Activated CD4-positive, CD25-positive, alpha-beta regulatory T cell treated with anti-CD3 and anti-CD28 coated beads, Interleukin-2, amount 50 U/mL, for 24 hours (primary cell): ENCODE results near the gene ZNF831.

Experiments
- ATAC-seq, 2 donors: fragments of 150-1000 bp; cut with Tn5 transposase; one replicate each; pipeline ENCODE4 v1.10.0; 2021; ENCODE audit warnings: mild to moderate bottlenecking in 1 of 2, moderate library complexity in 1 of 2

Gene ZNF831

DNA sequence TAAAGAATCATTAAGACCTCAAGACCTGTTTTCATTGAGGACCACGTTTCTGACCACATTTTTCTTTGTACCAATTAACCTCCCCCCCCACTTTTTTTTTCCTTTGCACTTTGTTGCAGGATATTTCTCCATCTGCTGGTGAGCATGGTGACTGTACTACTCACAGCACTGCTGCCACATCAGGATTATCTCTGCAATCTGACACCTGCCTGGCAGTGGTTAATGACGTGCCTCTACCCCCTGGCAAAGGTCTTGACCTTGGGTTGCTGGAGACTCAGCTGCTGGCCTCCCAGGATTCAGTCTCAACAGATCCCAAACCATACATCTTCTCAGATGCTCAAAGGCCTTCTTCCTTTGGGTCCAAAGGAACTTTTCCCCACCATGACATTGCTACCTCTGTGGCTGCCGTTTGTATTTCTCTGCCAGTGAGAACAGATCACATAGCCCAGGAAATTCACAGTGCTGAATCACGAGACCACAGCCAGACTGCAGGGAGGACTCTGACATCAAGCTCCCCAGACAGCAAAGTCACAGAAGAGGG, 90.2 kb downstream of the ZNF831 start:
- ATAC-seq: peak; percentile 58 to 64

DNA sequence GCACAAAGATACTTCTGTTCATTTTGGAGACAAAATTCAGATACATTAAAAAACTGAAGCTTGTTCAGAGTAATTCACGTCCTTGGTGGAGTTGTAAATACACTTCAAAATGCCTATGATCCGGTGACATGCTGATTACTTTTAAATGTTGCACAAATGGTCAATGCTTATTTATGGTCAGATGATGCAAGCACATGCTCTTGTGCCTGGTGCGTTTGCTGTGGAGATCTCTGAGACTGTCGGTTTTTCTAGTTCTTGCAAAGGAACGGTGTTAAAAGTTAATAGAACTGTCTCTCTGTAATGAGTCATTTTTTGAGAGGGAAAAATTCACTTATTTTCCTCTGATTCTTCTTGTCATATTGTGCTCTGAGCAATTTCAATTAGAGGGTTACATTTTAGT, 91.6 kb downstream of the ZNF831 start:
- no peak for ATAC-seq

DNA sequence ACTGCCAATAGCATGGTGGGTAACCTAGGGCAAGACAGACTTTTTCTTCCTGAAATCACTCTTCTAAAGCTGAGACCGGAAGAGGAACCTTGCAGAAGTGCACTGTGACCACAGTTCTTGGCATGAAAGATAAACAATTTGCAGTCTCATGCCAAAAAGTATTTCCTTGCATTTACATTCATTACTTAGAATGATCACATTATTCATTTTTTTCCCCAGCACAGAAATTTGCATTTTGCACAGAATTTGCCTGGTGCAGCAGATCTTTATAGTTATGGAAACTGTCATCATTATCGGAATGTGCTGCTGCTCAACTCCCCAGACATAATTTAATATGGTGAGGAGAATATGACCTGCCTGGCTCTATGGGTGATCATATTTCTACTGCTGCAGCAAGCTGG, 94.6 kb downstream of the ZNF831 start:
- ATAC-seq: peak; percentile 23 to 56

DNA sequence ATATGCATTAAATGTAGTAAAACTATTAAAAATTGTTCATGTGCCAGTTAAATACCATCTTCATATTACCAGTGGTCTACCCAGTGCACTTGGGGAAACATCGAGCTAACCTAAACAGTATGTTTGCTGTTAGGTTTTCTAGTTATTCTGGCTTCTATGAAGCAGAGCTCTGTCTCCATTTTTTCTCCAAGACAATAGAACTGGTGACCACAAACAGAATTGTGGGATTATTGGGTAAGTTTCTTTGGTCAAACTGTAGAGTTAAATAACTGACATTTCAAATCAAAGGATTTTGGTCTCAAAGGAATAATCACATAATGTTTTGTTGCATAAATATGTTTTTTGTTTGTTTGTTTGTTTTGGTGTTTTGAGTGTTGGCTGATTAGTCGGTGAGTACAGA, 96.3 kb downstream of the ZNF831 start:
- no peak for ATAC-seq

DNA sequence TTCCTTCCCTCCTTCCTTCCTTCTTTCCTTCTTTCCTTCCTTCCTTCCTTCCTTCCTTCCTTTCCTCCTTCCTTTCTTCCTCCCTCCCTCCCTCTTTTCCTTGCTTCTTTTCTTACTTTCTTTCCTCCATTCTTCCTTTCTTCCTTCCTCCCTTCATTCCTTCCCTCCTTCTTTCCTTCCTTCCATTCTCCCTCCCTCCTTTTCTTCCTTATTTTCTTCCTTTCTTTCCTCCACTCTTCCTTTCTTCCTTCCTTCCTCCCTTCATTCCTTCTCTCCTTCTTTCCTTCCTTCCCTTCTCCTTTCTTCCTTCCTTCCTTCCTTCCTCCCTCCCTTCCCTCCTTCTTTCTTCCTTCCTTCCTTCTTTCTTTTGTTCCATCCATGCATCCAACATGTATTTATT, 101.7 kb downstream of the ZNF831 start:
- ATAC-seq: no peak

DNA sequence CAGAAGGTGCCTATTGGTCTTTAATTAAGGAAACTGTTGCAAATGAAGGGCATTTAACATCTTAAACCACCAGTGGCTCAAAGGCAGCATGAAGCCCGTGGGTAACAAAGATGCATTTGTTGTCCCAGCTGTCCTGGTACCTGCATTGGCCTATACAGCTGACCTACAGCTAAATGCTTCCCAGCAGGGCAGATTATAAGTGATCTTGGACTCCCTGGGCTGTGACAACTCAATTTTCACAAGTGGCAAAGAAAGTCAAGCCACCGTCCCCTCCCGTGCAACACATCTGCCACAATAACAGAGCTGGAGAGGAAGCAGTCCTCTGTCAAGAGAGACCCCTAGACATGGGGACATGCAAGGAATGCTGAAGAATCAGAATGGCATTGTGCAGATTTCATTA, 105.2 kb downstream of the ZNF831 start:
- no peak for ATAC-seq

DNA sequence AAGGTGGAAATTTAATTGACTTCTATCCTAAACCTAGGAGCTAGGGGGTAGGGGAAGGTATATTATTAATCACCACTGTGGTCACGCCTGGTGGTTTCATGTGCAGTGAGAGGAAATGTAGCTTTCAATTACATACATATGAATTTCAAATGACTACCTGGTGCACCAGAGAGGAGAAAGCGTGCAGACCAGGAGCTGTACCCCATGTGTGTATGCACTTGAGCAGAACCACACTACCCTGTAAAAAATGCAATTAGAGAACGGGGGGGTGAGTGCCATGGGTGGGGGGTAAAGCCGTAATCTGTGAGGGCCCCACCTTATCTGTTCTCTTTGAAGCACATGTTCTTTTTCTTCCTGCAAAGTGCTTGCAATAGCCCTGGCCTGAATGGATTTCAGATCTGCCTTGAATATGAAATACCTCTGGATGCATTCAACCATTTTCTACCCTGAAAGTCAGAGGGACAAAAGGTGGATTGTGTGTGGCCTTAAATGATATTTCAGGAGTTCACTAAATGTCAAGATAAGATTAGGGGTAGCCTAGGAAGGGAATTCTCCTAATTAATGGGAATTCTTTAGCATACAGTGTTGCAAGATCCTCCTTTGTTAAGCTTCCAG, 105.9 kb downstream of the ZNF831 start:
- no peak for ATAC-seq

DNA sequence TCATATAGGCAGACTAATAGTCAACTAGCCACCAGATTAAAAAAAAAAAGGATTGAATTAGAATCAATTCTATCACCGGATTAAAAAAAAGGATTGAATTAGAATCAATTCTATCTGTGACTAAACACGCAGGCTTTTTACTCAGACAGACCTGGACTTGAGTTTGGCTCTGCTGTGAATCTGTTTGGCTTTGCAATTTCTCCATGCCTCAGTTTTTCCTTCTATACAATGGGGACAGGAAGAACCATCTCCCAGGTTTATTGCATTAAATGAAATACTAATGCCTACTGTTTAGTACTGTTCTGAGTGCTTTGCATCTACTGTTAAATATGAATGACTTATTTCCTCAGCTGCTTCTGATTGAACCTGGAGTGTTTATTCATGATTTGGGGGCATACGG, 106.8 kb downstream of the ZNF831 start:
- no peak for ATAC-seq

DNA sequence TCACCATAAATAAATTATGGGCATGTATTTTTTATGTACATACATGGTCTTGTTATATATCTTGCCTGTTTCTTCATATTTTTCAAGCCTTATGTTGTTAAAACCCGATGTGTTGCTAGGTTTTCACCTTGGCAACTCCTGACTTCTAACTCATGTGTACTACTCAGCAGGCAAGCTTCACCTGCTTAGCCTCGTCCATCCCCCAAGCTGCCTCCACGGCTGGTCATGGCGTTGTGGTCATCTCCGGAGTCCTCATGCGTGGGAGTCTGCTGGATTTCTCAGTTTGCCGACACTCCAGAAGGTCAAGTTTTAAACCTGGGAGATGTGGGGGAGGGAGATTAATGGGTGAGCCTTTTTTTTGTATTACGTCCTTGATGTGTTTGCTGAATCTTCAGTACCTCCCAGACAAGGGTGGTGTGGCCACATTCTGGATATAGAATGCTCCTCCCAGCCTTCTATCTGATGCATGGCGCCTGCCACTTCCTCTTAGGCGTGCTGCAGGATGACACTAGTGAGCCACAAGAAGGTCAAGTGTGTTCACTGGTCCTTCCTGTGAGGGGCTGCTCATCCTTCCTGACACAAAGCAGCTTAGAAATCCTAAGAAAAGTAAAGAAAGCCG, 110.2 kb downstream of the ZNF831 start:
- no peak for ATAC-seq

DNA sequence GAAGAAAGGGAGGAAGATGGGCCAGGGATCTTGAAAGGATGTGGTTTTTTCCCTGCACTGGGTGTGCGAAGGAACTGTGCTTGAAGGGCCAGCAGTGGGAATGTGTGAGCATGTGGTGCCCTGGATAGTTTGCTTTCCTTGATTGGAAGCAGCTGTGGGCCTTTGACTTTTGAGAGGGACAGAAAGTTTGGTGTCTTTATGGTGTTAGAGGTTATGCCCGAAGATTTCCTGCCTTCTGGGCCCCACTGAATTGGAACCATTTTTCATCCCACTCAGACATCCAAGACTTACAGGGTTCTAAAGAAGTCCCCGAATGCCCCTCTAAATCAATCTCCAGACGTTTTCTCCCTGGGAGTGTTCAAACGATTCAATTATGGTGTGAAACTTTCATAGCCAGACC, 113.3 kb downstream of the ZNF831 start:
- no peak for ATAC-seq

DNA sequence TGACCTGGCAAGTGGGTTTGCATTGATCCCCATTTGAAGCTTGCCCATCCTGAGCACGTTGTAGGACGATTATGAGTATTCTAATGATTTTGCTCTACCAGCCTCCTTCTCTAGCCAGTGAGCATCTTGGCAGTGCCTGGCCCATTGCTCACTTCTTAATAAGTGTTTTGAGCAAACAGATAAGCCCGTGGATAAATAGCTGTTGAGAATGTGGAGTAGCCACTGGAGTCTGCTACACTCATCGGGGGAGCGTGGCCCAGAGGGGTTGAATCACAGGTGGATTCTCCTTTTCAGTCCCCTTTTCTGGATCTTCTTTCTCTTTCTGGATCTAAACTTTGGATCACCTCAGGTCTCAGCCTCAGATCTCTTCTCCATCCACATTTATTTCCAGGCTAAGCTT, 120.8 kb downstream of the ZNF831 start:
- ATAC-seq: no peak

DNA sequence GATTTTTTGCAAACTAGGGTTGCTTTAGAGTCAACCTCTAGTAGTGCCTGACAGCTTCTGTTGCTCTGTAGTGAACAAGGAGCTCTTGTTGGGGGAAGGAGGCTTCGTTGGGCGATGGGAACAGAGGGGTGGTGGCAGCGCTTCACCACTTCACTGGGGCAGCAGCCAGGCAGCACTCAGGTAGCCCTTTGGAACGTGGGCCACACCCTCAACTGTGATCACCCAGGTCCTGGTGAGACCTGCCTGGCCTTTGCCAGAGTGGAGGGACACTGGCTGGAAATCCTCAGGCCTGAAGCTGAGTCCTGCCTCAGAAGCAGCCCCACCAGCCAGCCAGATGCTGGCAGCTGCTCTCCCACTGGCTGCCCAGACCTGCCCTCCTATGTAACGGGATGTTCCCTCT, 126.4 kb downstream of the ZNF831 start:
- no peak for ATAC-seq

DNA sequence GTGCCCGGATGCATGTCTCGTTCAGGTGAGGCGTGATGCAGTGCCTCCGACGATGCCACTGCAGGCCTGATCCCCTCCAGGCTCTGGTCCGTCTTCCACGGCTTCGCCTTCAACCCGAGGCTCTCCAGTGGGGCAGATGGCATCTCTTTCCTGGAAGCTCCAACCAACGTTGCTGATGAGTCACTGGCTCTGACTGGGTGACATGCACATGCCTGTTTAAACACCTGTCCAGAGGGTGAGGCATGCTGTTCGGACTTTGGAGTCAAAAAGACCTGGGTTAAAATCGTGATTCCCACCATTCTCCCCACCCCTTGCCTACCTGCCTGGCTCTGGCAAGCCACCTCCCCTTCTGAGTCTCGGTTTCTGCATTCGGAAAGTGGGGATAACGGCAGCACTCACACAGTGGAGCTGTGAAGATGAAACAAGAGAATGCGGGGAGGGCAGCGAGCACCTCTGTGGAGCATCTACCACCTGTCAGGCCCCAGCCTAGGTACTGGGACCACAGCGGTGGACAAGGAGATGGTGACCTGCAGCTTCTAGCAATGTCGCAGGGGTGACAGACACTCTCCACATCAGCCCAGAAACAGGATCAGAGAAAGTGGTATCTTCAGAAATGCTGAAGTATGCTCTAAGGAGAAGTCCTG, 128.2 kb downstream of the ZNF831 start:
- ATAC-seq: no peak

DNA sequence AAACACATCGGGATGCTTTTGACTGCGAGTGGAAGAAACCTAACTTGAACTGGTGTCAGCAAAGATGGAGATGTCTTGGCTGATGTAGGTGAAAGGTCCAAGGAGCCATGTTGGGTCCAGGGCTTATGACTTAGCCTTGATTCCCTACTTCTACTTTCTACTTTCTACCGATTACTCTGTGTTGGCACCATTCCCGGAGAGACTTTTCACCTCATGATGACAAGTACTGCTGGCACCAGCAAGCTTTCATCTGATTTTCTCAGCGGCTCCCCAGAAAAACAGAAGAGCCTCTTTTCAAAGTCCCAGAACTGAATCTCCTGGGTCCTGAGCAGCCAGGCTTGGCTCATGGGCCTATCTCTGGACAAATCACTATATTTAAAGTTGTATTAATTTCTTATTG, 131.9 kb downstream of the ZNF831 start:
- ATAC-seq: no peak

DNA sequence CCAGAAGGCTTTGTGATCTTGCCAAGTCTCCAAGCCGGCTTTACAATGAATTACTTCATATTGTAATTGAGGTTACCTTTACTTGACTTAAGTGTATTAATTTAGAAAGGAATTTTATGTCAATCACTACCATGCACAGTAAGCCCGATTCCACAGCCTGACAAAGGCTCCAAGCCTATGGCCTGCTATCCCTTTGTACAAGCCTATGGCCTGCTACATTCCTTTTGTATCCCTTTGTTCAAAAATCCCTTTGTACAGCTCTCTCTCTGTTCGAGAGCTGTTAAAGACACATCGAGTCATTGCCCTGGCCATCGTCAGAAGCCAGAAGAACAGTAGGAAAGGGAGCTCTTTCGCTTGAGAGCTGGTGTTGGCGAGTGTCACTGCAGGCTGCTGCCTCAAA, 134.1 kb downstream of the ZNF831 start:
- no peak for ATAC-seq

DNA sequence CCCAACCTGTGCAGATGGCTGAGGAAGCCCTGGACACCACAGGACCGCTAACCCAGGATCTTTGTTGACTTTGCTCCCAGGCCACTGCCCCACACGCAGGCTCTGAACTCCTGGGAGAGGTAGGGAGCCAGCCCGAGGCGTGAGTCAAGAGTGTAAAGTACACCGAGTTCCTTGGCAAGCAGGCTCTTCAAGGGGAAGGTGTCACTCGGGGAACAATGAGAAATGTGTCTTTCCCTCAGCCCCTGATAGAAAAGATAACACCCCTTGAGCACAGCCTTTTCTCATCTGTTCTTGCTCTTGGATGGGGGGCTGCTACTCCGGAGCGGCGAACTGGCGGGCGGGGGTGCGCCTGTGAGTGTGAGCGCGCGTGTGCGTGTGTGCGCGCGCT, 136.3 kb downstream of the ZNF831 start:
- ATAC-seq: no peak

DNA sequence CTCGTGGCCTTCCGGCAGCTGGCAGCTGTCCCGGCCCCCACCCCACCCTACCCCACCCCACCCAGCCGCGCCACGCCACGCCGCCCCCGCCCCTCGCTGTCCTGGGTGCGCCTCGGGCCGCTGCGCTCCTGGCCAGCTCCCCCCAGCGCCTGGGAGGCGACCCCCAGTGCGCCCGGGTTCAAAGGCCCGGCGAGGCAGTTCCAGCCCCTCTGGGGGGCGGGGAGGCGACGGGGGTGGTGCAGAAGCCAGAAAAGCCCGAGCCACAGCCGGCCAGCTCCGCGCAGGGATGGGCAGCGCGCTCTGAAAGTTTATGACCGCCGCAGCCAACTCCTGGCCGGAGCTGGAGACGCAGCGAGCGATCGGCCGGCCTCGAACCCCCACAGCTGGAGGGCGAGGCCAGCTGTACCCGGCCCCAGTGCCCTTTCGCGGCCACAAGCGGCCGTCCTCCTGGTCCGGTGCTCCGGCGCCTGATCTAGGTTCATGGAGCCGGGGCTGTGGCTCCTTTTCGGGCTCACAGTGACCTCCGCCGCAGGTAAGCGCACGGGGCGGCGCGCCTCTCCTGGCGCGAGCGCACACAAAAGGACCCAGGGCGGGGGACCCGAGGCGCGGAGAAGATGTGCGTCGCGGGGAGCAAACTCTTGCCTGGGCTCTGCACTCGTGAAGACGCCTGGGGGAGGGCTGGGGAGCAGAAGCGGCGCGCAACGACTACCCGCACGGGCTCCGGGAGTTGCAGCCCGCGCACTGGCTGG, 136.9 kb downstream of the ZNF831 start, which contains the start of gene EDN3:
EDN3 (plus strand) TSS at position 279 of the 749 bp plus-strand sequence; CDS start at position 481, 202 bp downstream.
- ATAC-seq: no peak

DNA sequence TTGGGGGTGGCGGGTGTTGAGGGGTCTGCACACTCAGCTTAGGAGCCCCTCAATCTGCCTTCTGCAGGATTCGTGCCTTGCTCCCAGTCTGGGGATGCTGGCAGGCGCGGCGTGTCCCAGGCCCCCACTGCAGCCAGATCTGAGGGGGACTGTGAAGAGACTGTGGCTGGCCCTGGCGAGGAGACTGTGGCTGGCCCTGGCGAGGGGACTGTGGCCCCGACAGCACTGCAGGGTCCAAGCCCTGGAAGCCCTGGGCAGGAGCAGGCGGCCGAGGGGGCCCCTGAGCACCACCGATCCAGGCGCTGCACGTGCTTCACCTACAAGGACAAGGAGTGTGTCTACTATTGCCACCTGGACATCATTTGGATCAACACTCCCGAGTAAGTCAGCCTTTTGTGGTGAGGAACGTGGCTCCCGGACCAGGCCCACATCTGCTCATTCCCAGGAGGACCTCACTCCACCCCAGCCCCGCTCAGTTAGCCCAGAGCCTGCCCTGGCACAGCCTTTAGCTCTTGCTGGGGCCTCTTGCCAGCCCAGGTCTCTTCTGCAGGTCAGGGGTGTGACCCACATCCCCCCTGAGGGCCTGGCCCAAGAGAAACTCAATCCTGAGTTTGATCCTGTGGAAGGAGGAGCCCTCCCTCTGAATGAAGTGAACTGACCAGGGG, 137.9 kb downstream of the ZNF831 start:
- no peak for ATAC-seq

DNA sequence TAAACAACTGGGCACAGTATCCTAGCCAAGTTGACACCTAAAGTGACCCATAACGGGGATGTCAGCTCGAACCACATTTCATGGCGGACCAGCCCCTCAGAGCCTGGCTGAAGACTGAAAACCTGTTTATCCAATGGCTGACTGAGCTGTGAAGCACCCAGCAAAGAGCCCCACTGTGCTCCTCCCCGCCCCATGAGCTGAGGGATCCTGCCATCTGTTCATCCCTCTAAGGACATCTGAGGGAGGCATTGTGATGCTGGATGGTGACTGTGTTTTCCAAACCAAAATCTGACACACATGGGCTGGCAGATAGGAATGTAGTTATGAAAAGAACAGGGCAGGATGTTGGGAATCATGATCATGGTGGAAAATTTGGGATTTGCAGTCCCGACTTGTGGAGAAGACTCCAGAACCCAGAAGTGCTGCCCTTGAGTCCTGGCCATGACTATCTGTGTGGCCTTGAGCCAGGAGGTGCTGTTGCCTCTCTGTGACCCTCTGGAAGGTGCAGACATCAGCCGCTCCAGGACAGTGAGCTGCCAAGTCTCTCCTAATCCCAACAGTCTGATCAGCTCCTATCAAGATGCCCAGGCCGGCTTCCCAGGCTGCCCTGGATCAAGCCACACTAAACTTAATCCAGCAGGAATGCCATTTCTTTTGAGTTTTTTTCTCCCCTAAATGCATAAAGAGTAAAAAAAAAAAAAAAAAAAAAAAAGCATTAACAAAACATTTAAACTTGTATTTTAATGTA, 142.5 kb downstream of the ZNF831 start:
- ATAC-seq: no peak

DNA sequence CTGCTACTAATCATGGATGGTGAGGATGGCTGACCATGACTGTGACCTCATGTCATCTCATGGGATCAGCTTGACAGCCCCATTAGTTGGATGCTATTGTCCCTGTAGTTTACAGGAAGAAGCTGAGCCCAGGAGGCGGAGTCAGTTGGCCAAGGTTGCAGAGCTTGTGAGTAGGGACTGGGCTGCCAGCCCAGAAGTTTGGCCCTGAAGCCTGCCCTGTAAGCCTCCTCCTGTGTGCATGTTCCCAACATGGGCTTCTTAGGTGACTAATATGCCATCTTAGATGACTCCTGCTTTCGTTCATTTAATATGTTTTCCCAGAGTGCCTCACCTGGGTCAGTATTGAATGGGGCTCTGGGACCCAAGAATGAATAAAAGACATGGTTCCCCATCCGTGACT, 143.6 kb downstream of the ZNF831 start:
- ATAC-seq: no peak
